GM18868 (cell line): ENCODE data around the gene KICS2.
A peak's percentile ranks its signal among the peaks of the same experiment; 100 is the strongest.

ENCODE experiments used
- ATAC-seq: cut with Tn5 transposase; IDR thresholded peaks from one replicate; pipeline ENCODE4 v1.9.1; 2021; ENCODE audit warnings: mild to moderate bottlenecking, moderate library complexity; ENCODE audit not compliant: unreplicated experiment

KICS2 gene

GRCh38 chr12:64222009-64222765 lies at the start of gene KICS2:
TSS of gene KICS2 (minus strand) at chr12:64222296. CDS start at chr12:64222237, 59 bp downstream.
- peak; percentile 95 for ATAC-seq

GRCh38 chr12:64270411-64270810 lies 48.3 kb upstream of the KICS2 start:
- no peak for ATAC-seq

GRCh38 chr12:64269161-64269560 lies 47.1 kb upstream of the KICS2 start:
- no peak for ATAC-seq

- no peak for ATAC-seq
Measured at GRCh38 chr12:64268409-64268808, 46.3 kb upstream of the KICS2 start.

- ATAC-seq: no peak
Measured at GRCh38 chr12:64265839-64266238, 43.7 kb upstream of the KICS2 start.

GRCh38 chr12:64261813-64262212 lies 39.7 kb upstream of the KICS2 start:
- ATAC-seq: no peak

- no peak for ATAC-seq
Measured at GRCh38 chr12:64258576-64258975, 36.5 kb upstream of the KICS2 start.

- no peak for ATAC-seq
Measured at GRCh38 chr12:64256166-64256800, 34.2 kb upstream of the KICS2 start.

- no peak for ATAC-seq
Measured at GRCh38 chr12:64255249-64255648, 33.2 kb upstream of the KICS2 start.

GRCh38 chr12:64253356-64253755 lies 31.3 kb upstream of the KICS2 start:
- ATAC-seq: peak; percentile 52

GRCh38 chr12:64252681-64253080 lies 30.6 kb upstream of the KICS2 start:
- ATAC-seq: no peak

GRCh38 chr12:64243809-64244208 lies 21.7 kb upstream of the KICS2 start:
- ATAC-seq: no peak

- no peak for ATAC-seq
Measured at GRCh38 chr12:64240781-64241180, 18.7 kb upstream of the KICS2 start.

- no peak for ATAC-seq
Measured at GRCh38 chr12:64237382-64237781, 15.3 kb upstream of the KICS2 start.

GRCh38 chr12:64236549-64236948 lies 14.5 kb upstream of the KICS2 start:
- no peak for ATAC-seq

GRCh38 chr12:64232196-64232595 lies 10.1 kb upstream of the KICS2 start:
- ATAC-seq: no peak

- no peak for ATAC-seq
Measured at GRCh38 chr12:64229796-64230195, 7.7 kb upstream of the KICS2 start.

- ATAC-seq: no peak
Measured at GRCh38 chr12:64229240-64229639, 7.1 kb upstream of the KICS2 start.

- ATAC-seq: no peak
Measured at GRCh38 chr12:64225626-64226025, 3.5 kb upstream of the KICS2 start.

GRCh38 chr12:64221651-64222008 lies 466 bp downstream of the KICS2 start:
- ATAC-seq: peak; percentile 24

- ATAC-seq: no peak
Measured at GRCh38 chr12:64220046-64220445, 2.0 kb downstream of the KICS2 start.

GRCh38 chr12:64219145-64219544 lies 3.0 kb downstream of the KICS2 start:
- ATAC-seq: no peak

- no peak for ATAC-seq
Measured at GRCh38 chr12:64218597-64218996, 3.5 kb downstream of the KICS2 start.
